Fibroblast of lung (primary cell): ENCODE measurements around the gene WDR45B. TPM values are rescaled to one million over a fixed set of nuclear protein-coding genes. Genes with fewer than 3 reads are reported as not detected.

Experiments used
- DNase-seq, 2 donors: peaks; one replicate each; pipeline versions ENCODE4 v3.0.0 to v3.0.0-alpha.2; 2010; ENCODE audit warnings: low read depth in 2 of 2
- H2AFZ ChIP-seq: 2 replicates; pipeline ENCODE4 v1.5.1; 2012; ENCODE audit warnings: low read length, control low read depth, inconsistent platforms
- H3K27ac ChIP-seq: 2 replicates; pipeline ENCODE4 v1.5.1; 2011; ENCODE audit warnings: low read length, control low read depth; ENCODE audit not compliant: insufficient read depth
- H3K27me3 ChIP-seq: 2 replicates; pipeline ENCODE4 v1.5.1; 2011; ENCODE audit warnings: mild to moderate bottlenecking, low read length; ENCODE audit not compliant: control insufficient read depth, insufficient read depth
- H3K36me3 ChIP-seq: 2 replicates; pipeline ENCODE4 v1.5.1; 2011; ENCODE audit warnings: low read length; ENCODE audit not compliant: control insufficient read depth, insufficient read depth
- H3K4me1 ChIP-seq: 2 replicates; pipeline ENCODE4 v1.5.1; 2011; ENCODE audit warnings: low read length; ENCODE audit not compliant: control insufficient read depth, insufficient read depth; ENCODE audit errors: extremely low read depth
- H3K4me2 ChIP-seq: 2 replicates; pipeline ENCODE4 v1.5.1; 2011; ENCODE audit warnings: low read length, control low read depth; ENCODE audit not compliant: insufficient read depth; ENCODE audit errors: extremely low read depth
- H3K4me3 ChIP-seq, 4 experiments: fragments of 200-600 bp in 1 of 4; sonication (generic) in 1 of 4; replicated peaks in 1 of 4; 2 replicates each; pipeline ENCODE4 v1.5.1; 2011 to 2016; ENCODE audit warnings: low read length in 4 of 4, low read depth in 3 of 4, mild to moderate bottlenecking in 3 of 4, control low read depth in 2 of 4, inconsistent platforms in 1 of 4, mixed read lengths in 1 of 4; ENCODE audit not compliant: insufficient read depth in 1 of 4; ENCODE audit errors: control extremely low read depth in 1 of 4
- H3K79me2 ChIP-seq: 2 replicates; pipeline ENCODE4 v1.5.1; 2012; ENCODE audit warnings: mild to moderate bottlenecking, low read length, inconsistent platforms; ENCODE audit not compliant: control insufficient read depth, insufficient read depth
- H3K9ac ChIP-seq: 2 replicates; pipeline ENCODE4 v1.5.1; 2011; ENCODE audit warnings: mild to moderate bottlenecking, low read length, control low read depth; ENCODE audit not compliant: insufficient read depth
- H3K9me3 ChIP-seq: 2 replicates; pipeline ENCODE4 v1.5.1; 2012; ENCODE audit warnings: low read depth, low read length; ENCODE audit not compliant: control insufficient read depth, insufficient read depth
- H4K20me1 ChIP-seq: 2 replicates; pipeline ENCODE4 v1.5.1; 2011; ENCODE audit warnings: low read length; ENCODE audit not compliant: control insufficient read depth, insufficient read depth; ENCODE audit errors: extremely low read depth
- CTCF ChIP-seq, 2 donors: IDR thresholded peaks in 1 of 2; conservative IDR thresholded peaks in 1 of 2; 1 replicate in 1 of 2; 2 replicates in 1 of 2; pipeline ENCODE4 v1.5.1; 2011 to 2012; ENCODE audit warnings: low read length in 2 of 2, control low read depth in 1 of 2, inconsistent platforms in 1 of 2, low read depth in 1 of 2, mild to moderate bottlenecking in 1 of 2
- EZH2 ChIP-seq: IDR thresholded peaks from 2 replicates; pipeline ENCODE4 v1.5.1; 2012; ENCODE audit warnings: low read length, control low read depth, mild to moderate bottlenecking; ENCODE audit errors: missing control alignments
- polyA plus RNA-seq, 2 donors: library from polyadenylated mRNA; depleted of rRNA in 1 of 2; stranded (reverse) in 1 of 2; unstranded in 1 of 2; fragments of >200 nt; gene quantifications; 2 replicates each; pipeline ENCODE4 v1.2.1, GENCODE V29; 2011 to 2012; ENCODE audit warnings: missing spikeins in 1 of 2
- total RNA-seq: library from RNA; depleted of rRNA; stranded (reverse); fragments of >200 nt; gene quantifications from 2 replicates; pipeline ENCODE4 v1.2.1, GENCODE V29; 2014

The WDR45B gene
- total and polyA plus RNA-seq, 2 donors (not counting 1 experiment from before 2014, with no cell fraction given): 66.2 to 95.2 TPM

GRCh38 chr17:82623707-82624106 lies 24.5 kb downstream of the WDR45B start:
- Histone ChIP-seq H3K9me3 (no peaks in the 10 kb centered on the region), H3K27ac (no peak overlapping the region), H3K4me1 (no peaks in the 10 kb centered on the region), H3K79me2 (no peaks in the 10 kb centered on the region), H3K4me3 (no peak overlapping the region), H2AFZ (no peak overlapping the region), H3K27me3 (no peaks in the 10 kb centered on the region), H4K20me1 (no peaks in the 10 kb centered on the region), H3K9ac (no peak overlapping the region), H3K36me3 (peaks cover 9% of the 10 kb centered on the region), H3K4me2 (no peak overlapping the region)
- no peak for TF ChIP-seq CTCF (conservative IDR thresholded peaks at IDR 0.05 in 1 of 2, IDR thresholded peaks at IDR 0.05 in 1 of 2; ENCODE audit: low read depth in 1 of 2, low read length in 2 of 2)
- DNase-seq: peak in 1 of 2 donors; percentile 8

DNA sequence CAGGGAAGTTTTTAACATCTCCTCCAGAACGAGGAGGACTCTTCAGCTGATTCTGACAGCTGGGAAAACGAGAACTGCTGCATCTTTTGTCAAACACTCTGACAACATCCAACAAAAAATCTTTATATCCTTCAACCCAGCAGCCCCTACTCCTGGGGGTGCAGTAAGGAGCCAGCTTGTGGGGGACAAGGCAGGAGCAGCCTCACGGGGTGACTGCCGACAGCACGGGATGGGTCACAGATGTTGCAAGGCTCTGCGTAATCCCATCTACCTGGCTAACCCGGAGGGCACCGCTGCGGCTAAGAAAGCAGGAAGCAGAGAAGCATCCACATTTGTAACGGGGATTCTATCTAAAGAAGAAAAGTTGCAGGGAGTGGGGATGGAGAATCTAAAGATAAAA lies 28.6 kb downstream of the WDR45B start:
- Histone ChIP-seq H2AFZ (no peak overlapping the region), H3K9ac (no peak overlapping the region), H3K36me3 (peaks cover 20% of the 10 kb centered on the region), H3K27ac (no peak overlapping the region), H3K4me1 (no peaks in the 10 kb centered on the region), H3K4me2 (no peak overlapping the region), H3K27me3 (no peaks in the 10 kb centered on the region), H3K4me3 (no peak overlapping the region), H3K9me3 (no peaks in the 10 kb centered on the region), H3K79me2 (no peaks in the 10 kb centered on the region), H4K20me1 (no peaks in the 10 kb centered on the region)
- DNase-seq: no peak
- TF ChIP-seq CTCF (conservative IDR thresholded peaks at IDR 0.05 in 1 of 2, IDR thresholded peaks at IDR 0.05 in 1 of 2; ENCODE audit: low read depth in 1 of 2, low read length in 2 of 2): no peak
- TF ChIP-seq EZH2: no peak

- no peaks in the 10 kb centered on the region for H4K20me1 ChIP-seq
- H3K27me3 ChIP-seq: no peaks in the 10 kb centered on the region
- no peak for DNase-seq
- TF ChIP-seq EZH2: no peak
- TF ChIP-seq CTCF (conservative IDR thresholded peaks at IDR 0.05 in 1 of 2, IDR thresholded peaks at IDR 0.05 in 1 of 2; ENCODE audit: low read depth in 1 of 2, low read length in 2 of 2): no peak
- H2AFZ ChIP-seq: no peak overlapping the region
- H3K4me3 ChIP-seq: no peak overlapping the region
- H3K9me3 ChIP-seq: no peaks in the 10 kb centered on the region
- no peaks in the 10 kb centered on the region for H3K4me1 ChIP-seq
- no peak overlapping the region for H3K9ac ChIP-seq
- no peaks in the 10 kb centered on the region for H3K79me2 ChIP-seq
- H3K27ac ChIP-seq: no peak overlapping the region
- no peak overlapping the region for H3K4me2 ChIP-seq
- H3K36me3 ChIP-seq: peaks cover 20% of the 10 kb centered on the region
These were observed 29.0 kb downstream of the WDR45B start for GRCh38 chr17:82619211-82619610.
